Left cardiac atrium (tissue), 4 donors: ENCODE measurements around the gene SPATA31E1. TPM values are rescaled to one million over a fixed set of nuclear protein-coding genes. Genes with fewer than 3 reads are reported as not detected.

ENCODE experiments used
- ATAC-seq, 2 donors: fragments of 200-7000 bp; cut with Tn5 transposase; one replicate each; pipeline ENCODE4 v1.9.1; 2020; ENCODE audit warnings: mild to moderate bottlenecking in 2 of 2, moderate library complexity in 2 of 2
- DNase-seq: peaks from one replicate; pipeline ENCODE4 v3.0.0-alpha.2; 2020
- intact Hi-C, 2 donors: fragments of 100-400 bp; cut with DNase I; formaldehyde crosslinking; loops; one replicate each; pipeline versions ENCODE4 v1.14.1 to v1.15.1; 2022 to 2023
- total RNA-seq, 2 donors: library from RNA; stranded (reverse); fragmentation: NEBNext Ultra II Directional; extraction: Animal tissue kit (Norgen Biotek cat#: 25700); gene quantifications; one replicate each; pipeline ENCODE4 v1.2.1, GENCODE V29; 2021
- donor health status: DM: no; HTN: yes; CAD: no.
- donor health status: DM: no; HTN: yes; CAD: no; lungs with severe emphysema.
- donor health status: DM: yes; HTN: yes; CAD: no.
- donor health status: Dilated cardiomyopathy.

The SPATA31E1 gene
- total RNA-seq, 2 donors from 2014 or later = not detected

DNA sequence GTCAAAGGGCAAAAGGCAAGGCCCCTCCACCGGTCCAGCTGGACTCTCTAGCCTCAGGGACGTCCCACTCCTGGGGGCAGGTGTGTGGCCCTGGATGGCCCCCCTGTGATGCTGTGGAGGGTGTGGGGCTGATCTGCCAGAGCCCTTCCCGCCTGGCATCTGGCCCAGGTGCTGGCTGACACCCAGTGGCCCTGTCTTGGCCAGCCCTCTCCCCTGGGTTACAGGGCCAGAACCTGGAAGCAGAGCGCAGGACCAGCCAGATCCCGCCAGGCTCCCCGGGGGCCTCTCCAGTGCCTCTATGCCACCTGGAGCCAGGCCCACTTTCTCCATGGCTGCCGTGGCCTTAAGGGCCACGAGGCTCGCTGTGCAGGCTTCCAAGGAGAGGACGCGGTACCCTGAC, 22.9 kb upstream of the SPATA31E1 start:
- intact Hi-C loops = no loop called here
- no peak for DNase-seq

DNA sequence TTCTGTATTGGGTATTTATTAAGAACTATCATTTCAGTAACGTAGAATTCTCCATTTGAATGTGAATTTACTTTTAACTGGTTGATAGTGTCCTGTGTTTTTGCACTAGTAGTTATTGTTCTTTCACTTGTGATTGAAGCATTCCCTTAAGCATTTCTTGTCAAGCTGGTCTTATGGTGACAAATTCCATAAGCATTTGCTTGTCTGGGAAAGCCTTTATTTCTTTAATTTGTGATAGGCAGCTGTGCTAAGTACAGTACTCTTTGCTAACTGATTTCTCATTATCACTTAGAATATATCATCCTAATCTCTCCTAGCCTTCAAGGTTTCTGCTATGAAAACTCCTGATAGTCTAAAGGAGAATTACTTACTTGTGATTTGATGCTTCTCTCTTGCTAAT, 21.3 kb upstream of the SPATA31E1 start:
- no peak for ATAC-seq
- intact Hi-C loops = no loop called here
- no peak for DNase-seq

More for the DNA sequence above, 22.9 kb upstream of the SPATA31E1 start:
- no peak for ATAC-seq

DNA sequence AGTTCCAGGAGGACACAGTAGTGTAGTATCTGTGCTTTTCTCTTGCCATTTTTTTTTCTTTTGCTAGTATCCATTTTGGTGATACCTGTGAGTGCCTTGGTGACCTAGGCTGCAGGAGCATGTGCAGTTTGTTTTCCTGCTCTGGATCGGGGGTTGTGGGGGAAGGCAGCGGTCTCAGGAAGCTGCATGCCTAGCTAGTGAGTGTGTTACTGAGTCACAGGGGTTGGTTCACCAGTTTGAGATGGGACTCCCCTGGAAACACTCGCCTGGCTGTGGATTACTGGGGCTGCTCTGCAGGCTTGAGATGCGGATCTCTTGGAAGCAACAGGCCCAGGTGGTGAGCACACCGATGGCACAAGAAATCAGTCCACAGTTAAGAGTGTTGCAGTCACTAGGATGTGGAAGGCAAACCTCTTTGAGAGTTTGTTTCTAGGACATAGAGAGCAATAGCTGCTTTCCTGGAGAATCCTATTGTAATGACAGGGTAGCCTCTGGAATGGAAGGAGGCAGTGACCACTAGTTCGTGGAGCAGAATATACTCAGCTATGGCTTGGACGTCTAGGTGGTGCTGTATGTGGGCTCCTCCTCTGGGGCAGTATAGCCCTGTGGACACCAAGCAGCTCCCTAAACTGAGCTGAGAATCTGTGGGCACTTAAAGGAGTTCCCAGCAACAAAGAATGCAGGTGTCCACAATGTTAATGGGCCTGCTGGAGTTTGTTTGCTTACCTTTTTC, 20.0 kb upstream of the SPATA31E1 start:
- no peak for ATAC-seq
- DNase-seq = no peak
- intact Hi-C loops = no loop called here

DNA sequence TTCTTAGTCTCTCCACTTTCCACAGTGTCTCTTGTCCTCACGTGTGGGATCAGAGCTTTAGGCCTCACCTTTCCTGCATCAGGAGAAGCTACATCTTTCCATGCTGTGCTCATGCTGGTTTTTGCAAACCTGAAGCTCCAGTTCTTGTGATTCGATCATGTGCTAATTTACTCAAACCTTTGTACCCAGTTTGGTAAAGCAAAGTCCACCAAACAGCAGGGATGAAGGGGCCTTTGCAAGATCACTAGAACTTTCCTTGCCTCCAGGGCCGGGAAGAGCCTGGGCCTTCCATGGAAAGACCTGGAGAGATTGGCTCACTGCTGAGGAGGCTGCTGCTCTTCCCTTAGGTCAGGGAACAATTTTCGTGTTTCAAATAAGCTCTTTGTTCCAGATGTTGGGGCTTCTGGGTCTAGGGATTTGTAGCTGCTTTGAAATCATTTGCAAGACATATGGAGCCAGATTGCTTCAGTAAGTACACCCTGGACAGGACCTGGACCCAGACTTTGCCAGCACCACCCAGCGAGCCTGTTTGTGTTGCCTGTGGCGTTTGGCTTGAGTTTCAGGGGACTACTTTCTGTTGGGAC, 18.7 kb upstream of the SPATA31E1 start:
- no peak for DNase-seq
- ATAC-seq = no peak
- intact Hi-C loops = no loop called here

DNA sequence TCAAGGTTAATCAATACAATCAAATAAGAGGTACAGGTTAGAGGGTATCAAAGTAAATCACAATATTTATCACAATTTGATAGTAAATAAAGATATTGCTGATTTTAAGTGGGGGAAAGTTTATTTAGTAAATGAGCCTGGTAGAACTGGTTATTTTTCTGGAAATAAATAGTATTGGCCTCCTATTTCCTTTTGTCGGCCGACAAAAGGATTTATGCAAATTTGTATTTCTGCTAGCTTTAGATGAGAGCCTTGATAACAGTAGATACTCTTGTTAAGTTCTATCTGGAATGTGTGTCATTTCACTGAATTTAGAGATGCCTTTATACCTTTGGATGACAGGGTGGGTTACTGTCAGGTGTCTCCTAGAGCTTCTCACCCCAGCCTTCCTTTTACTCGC, 17.8 kb upstream of the SPATA31E1 start:
- no peak for DNase-seq
- intact Hi-C loops = no loop called here
- ATAC-seq = no peak

DNA sequence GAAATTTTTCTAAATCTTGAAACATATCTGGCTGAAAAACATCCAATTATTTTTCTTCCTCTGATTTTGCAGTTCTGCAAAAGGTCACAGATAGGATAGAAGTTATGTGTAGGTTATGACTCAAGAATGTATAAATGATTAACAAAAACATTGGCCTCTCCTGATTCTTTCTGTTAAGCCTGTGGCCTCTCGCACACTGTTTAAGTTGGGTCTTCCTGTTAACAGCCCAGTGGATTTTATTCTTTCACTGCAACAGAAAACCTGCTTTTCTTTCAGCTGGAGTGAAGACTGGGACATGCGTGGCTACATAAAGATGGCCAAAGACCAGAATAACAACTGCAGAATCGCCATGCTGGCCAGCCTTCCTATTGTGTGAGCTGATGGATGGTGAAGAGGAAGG, 17.1 kb upstream of the SPATA31E1 start:
- ATAC-seq = no peak
- intact Hi-C loops = no loop called here
- no peak for DNase-seq

DNA sequence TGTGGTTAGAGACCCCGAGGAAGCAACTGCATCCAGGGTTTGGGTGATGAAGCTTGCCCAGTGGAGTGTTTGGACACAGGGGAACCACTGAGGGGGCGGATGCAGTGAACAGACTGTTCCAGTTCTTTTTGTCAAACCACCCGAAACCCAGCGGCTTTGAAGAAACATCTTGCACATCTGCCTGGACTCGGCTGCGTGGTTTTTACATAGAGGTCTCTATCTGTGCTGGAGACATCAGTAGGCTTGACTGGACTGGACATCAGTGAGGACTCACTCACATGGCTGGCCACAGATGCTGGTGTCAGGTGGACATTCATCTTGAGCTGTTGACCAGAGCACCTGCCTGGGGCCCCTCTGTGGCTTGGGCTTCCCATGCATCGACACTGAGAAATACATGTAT, 15.3 kb upstream of the SPATA31E1 start:
- ATAC-seq (no peak), DNase-seq (no peak)

DNA sequence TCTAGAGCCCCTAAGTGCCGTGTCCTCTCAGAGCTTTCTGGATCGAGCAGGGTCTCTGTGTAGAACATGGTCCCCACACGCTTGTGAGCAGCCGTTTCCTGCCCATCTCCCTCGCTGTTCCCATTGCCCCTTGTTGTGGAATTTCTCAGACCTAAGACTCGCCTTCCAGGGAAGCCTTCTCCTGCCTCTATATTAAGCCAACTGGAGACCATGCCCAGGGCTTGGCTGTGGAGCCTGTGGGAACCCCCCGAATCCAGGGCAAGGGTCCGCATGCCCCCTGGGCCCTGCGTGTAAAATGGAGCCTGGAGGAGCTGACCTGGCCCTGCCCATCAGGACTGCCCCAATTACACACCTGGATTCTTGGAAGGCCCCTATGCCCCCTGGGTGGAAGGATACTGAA, 14.5 kb upstream of the SPATA31E1 start:
- intact Hi-C loops = no loop called here
- DNase-seq (no peak), ATAC-seq (no peak)

More for the DNA sequence above, 15.3 kb upstream of the SPATA31E1 start:
- intact Hi-C loops = no loop called here

DNA sequence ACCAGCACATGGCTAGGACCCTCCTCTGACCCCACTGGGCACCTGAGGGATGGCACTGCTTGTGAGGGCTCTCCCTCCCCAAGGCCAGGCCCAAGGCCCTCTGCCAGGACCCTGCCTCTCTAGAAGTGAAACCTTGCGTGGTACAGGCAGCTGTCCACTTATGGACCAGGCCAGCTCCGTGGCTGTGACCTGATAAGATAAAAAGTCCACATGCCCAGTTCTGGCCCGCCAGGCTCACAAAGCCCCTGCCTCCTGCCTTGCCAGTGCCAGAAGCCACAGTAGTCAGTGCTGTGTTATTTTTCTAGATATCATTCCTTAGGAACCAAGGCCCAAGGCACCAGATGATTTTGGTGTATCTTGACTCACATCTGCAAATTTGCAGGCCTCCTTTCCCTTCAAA, 14.0 kb upstream of the SPATA31E1 start:
- DNase-seq (no peak), ATAC-seq (no peak)
- intact Hi-C loops = no loop called here

DNA sequence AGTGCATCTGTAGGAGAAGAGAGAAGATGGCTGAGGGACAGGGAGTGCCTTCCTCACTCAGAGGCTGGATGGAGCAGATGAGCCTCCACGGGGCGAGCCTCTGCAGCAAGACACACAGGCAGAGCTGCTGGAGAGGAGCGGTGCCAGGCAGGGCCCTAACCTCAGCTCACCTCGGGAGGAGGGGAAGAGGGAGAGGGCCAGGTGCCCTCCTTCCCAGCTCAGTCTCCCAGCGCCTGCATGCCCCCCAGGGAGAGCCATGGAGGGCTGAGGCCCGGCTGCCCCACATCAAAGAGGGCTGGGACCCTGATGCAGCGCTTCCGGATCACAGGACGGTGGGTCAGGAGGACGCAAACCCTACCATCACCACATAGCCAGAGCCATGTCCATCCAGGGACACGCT, 13.6 kb upstream of the SPATA31E1 start:
- no peak for ATAC-seq
- intact Hi-C loops = no loop called here
- no peak for DNase-seq

DNA sequence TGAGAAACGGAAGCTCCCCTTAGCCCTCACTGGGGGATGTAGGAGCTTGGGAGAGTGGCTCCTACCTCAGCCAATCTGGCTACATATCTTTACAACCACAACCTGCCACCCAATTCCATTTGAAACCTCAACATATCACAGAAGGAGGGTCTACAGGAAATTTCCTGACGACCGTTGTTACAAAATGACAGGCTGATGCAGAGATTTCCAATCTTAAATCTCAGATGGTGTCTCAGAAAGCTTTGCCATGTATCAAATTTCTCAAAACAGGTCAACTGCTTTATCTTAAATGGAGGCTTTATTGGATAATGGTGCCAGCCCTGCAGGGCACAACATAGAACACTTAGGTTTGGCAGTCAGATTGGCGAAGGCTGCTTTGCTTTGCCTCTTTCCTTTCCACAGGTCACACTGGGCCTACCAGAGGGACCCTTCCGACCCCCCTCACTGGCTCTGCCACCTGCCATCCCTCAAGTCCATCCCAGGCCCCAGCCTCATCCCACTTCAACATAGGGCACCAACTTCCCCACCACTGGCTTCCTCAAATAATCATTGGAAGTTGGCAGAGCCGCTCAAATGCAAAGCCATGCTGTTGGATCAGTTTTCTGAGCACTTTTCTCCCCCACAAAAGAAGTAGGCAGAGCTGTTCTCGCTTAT, 11.1 kb upstream of the SPATA31E1 start:
- intact Hi-C loops = no loop called here
- no peak for ATAC-seq
- no peak for DNase-seq

DNA sequence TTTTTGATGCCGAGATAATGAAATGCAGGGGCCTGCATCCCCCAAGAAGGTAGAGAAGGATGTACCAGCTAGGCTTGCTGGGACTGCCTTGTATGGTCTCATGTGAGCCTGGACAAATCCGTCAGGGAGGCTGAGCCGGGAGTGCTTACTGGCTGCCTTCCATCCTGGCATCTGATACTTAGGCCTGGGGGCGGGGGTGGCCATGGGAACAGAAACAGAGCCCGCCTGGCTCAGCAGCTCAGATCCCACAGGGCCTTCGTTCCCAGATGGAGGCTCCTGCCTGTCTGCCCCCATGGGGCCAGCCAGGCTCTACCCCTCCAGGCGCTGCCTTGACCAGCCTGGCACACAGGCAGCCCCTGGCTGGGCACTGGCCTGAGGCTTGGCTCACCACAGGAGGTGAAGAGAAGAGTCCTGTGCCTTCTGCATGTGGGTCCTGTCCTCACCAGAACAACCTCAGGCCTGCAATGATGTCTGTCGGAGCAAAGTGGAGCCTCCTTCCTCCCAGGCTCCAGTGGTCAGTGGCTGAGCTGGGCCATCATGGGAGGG, 10.5 kb upstream of the SPATA31E1 start:
- ATAC-seq (peak in 1 of 2 donors; percentile 23), DNase-seq (no peak)
- intact Hi-C loops = no loop called here

DNA sequence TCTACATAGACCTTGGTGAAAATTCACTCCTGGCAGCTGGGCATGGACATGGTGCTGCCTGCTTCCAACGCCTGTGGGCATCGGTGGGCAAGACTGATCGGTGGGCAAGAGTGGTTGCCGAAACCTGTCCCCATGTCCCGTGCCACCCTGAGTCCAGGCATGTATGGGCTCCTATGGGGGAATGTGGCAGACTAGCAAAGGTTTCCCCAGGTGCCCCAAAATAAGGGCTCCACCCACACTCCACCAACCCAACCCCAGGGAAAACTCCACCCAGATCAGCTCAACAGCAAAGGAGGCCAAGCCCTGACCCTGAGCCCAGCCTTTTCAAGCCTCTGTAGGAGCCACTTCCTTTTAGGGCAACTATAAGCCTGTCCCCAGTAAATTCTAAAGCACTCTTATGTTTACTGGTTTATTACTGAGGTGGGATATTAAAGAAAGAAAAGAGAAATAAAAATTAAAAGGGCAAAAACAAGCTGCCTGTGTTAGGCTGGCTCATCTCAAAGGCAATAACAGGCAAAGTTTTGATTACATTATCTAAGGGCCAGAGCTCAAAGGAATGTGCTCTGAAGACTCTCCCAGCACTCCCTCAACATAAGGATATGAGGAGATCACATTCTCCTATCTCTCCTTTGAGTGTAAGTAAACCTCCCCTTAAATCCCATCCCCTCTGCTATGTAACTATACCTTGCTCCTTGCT, 8.9 kb upstream of the SPATA31E1 start:
- intact Hi-C loops = no loop called here
- no peak for DNase-seq
- no peak for ATAC-seq

DNA sequence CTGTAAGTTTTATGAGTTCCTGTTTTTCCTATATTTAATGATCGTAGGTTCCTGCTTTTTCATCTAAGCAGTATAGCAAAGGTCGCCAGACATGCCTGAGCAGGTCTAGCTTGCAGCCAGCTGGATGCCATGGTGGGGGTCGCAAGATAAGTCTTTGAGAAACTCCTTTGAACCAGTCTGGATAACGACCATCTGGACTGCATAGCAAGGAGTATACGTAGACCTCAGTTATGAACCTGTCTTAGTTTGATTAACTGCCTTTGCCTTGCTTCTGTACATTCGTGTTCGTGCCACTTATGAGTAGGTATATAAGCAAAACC, 8.4 kb upstream of the SPATA31E1 start:
- intact Hi-C loops = no loop called here
- DNase-seq (no peak), ATAC-seq (no peak)

DNA sequence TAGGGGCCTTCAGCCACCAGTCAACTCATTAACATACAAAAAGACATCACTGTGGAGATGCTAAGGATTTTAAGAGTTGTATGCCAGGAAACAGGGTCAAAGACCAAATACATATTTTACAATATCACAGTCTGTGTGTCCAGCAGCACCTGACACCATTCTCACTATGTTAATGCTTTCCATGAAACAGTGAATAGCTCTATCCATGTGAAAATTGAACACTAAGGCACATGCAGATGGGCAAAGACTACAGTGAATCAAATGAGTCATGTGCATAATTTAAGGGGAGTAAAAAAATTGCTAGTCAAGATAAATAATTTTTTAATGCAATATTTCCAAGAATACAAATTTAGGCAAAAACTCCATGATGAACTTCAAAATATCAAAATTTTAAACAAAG, 7.6 kb upstream of the SPATA31E1 start:
- no peak for DNase-seq
- ATAC-seq = no peak
- intact Hi-C loops = no loop called here

DNA sequence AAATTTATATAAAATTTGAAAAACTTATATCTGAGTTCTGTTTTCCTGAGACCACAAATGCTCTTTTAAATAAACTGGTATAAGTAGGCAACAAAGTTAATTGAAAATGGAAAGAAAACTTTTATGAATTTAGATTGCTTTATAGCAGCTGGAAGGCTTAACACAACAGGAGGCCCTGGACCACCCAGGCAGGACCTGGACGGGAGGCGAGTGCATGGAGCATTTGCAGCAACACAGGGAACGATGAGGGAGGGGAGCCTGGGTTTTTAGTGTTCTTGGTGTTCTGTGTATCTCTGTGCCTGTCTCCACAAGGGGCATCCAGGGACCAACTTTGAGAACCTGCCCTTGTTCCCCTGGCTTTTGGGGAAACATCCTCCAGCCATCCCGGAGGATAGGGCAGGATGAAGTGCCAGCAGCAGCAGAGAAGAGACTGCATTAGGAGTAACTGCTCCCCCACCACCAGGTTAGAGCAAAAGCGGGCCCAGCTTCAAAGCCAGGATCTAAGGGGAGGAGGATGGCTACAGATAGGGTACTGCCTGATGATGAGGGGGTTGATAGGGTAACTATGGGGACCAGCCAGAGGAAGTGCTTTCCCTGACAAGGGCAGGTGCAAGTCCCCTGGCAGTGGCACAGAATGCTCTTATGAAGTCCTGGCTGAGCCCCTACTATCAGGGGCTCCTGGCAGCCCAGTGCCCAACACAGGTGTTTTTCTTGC, 6.7 kb upstream of the SPATA31E1 start:
- intact Hi-C loops = no loop called here
- DNase-seq = no peak
- ATAC-seq = no peak

DNA sequence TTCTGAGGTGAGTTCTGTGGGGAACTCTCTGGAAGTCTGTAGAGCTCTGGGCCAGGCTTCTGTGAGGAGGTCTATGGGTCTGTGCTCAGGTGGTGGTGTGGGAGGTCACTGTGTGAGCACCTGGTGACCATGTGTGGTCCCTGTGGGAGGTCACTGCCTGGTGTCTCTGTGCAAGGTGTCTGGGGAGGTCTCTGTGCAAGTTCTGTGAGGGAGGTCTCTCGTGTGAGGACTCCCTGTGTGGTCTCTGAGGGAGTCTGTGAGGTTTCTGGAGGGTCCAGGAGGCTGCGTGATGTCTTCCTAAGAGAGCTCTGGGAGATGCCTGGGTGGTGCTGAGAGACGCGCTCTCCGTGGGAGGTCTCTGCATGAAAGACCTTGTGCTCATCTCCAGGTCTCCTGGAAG, 6.0 kb upstream of the SPATA31E1 start:
- DNase-seq (no peak), ATAC-seq (no peak)
- intact Hi-C loops = no loop called here

DNA sequence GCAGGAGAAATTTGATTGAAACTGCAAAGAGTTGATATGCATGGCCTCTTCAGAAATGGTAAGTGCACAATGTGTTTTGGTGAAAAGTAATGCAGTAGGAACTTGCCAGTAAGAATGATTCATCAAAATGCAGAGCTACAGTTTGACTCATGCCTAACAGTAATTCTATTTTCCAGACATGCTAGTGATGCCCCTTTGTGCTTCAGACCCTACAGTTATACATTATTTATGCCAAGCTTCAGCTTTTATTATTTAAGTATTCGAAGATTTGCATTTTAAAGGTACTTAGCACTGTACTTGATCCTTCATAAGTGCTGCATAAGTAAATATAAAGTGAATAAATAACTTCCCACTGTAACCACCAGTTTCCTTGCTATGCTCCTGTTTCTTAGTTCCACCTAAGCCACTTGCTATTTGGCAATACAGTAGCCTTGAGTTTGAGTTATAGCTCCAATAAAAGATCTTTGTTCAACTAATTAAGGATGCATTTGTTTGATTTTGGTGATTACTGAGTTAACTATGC, 3.6 kb upstream of the SPATA31E1 start:
- intact Hi-C loops = no loop called here
- DNase-seq (no peak), ATAC-seq (peak in 1 of 2 donors; percentile 49)

DNA sequence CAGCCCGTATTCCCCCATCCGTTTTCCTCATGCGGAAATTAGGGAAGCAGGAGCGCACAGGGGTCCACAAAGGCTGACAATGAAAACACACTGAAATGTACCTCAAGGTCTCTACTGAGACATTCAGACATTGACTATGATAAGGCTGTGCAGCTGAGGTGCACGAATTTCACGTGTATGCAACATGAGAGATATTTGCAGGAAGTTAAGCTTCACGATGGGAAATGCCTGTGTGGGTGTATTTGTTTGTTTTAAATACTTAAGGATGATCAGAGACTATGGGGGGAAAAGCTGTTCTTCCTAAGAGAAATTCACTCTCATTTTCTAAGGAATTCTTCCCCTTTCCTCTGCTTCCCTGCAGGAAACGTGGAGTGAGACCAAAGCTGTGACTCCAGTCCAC, 2.6 kb upstream of the SPATA31E1 start:
- intact Hi-C loops = no loop called here
- DNase-seq (no peak), ATAC-seq (no peak)
